ENCODE data around the gene FAM221B. TPM values are rescaled to one million over a fixed set of nuclear protein-coding genes. Genes with fewer than 3 reads are reported as not detected.

The FAM221B gene
- total and polyA plus RNA-seq, 9 of the 15 experiments (the other 6 are each of a cell fraction or from before 2014, with no cell fraction given): 0.01 TPM; not detected in 8

DNA sequence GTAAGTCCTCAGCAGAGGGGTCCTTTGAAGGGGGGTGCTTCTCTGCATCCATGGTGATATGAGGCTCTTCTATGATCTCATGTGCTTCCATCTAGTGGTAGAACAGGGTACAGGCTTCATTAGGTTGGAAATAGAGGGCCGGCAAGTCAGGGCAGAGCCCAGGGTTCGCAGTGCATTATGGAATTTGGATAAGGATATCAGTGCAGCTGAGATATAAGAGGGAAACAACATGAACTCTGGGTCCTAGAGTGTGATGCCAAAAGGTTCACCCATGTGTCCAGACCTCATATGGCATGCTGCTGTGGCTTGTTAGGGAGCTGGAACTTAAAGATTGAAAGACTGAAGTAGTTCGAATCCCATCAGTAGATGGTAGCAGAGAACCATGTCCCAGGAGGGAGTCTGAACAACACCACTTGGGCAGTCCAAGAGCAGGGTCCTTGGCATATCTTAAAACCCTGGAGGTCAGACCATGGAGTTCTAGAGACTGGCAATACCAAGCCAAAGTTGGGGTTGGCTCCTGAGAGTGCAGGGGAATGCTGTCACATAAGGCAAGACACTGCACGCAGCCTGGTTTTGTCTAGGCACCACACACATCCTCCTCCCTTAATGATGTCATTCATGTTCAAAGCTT lies 2.3 kb downstream of the FAM221B start:
- intact Hi-C loops (cut with micrococcal nuclease) (loop anchor here (1.0 to 2.0 kb wide), 2 partner anchors 36 to 57 kb away; no protein-coding TSS in a partner anchor), in situ Hi-C loops (cut with MboI) (no loop called here)
- Histone ChIP-seq H3K27me3 (ENCODE audit: control insufficient read depth in 2 of 2, insufficient read depth in 2 of 2, low read length in 2 of 2) (no peaks in the 10 kb centered on the region), H3K79me2 (ENCODE audit: control insufficient read depth, insufficient read depth, low read length) (no peaks in the 10 kb centered on the region), H3K4me2 (ENCODE audit: insufficient read depth, low read length) (no peak overlapping the region), H3K36me3 (ENCODE audit: control insufficient read depth, insufficient read depth, low read length) (no peaks in the 10 kb centered on the region), H3K27ac (ENCODE audit: extremely low read depth, low read depth, low read length) (no peak overlapping the region), H2AFZ (ENCODE audit: low read depth, low read length) (peak overlapping the region; percentile 62), H3K4me3 (no peak overlapping the region), H3K9me3 (replicated peaks; ENCODE audit: control insufficient read depth, insufficient read depth, low read depth, low read length) (no peaks in the 10 kb centered on the region), H4K20me1 (replicated peaks; ENCODE audit: control insufficient read depth, insufficient read depth, low read length) (no peaks in the 10 kb centered on the region), H3K9me1 (ENCODE audit: control insufficient read depth, insufficient read depth, low read length) (no peaks in the 10 kb centered on the region), H3K9ac (ENCODE audit: insufficient read depth in 1 of 2, low read depth in 2 of 2, low read length in 2 of 2) (no peak overlapping the region), H3K4me1 (replicated peaks in 1 of 2; ENCODE audit: control insufficient read depth in 2 of 2, insufficient read depth in 2 of 2, low read length in 2 of 2) (peaks cover 0 to 12% of the 10 kb centered on the region in 2 experiments; a peak in 3 of 5 replicates)
- FAIRE-seq: peak; percentile 84
- peak; percentile 45 to 62 (median 46) for DNase-seq (ENCODE audit: extremely low read depth in 1 of 4, low spot score in 3 of 4)
- ChIA-PET CTCF (ENCODE audit: low intra/inter-chr PET ratio) (interaction anchor here (0.6 to 2.4 kb wide), 5 partner anchors 36 to 502 kb away, joined by 3 to 19 read pairs (median 5); no protein-coding TSS in a partner anchor), POLR2A (interaction anchor here (0.9 kb wide), 1 partner anchor 168 kb away, joined by 3 read pairs; the partner anchor contains the start of genes CCDC107 and RMRP)
- WGBS (ENCODE audit: insufficient coverage, low coverage, missing lambda C conversion rate): 18% methylated on average over 4 of the region's 4 CpGs
- ATAC-seq: peak; percentile 73
- no TSS peak for BruUV-seq (replicated peaks)
- TF ChIP-seq, protein P1, sequence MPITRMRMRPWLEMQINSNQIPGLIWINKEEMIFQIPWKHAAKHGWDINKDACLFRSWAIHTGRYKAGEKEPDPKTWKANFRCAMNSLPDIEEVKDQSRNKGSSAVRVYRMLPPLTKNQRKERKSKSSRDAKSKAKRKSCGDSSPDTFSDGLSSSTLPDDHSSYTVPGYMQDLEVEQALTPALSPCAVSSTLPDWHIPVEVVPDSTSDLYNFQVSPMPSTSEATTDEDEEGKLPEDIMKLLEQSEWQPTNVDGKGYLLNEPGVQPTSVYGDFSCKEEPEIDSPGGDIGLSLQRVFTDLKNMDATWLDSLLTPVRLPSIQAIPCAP (CRISPR knock-in tag; IDR thresholded peaks at IDR 0.05; ENCODE audit: borderline replicate concordance): no peak
- peak; percentile 47 to 54 for TF ChIP-seq RAD21 (CRISPR knock-in tag; conservative IDR thresholded peaks at IDR 0.05 in 1 of 2, IDR thresholded peaks at IDR 0.05 in 1 of 2)
- TF ChIP-seq SAFB (IDR thresholded peaks at IDR 0.05; ENCODE audit: borderline replicate concordance, low read depth, low read length): no peak
- no peak for TF ChIP-seq ZNF217 (CRISPR knock-in tag; IDR thresholded peaks at IDR 0.05)
- TF ChIP-seq, protein P2, sequence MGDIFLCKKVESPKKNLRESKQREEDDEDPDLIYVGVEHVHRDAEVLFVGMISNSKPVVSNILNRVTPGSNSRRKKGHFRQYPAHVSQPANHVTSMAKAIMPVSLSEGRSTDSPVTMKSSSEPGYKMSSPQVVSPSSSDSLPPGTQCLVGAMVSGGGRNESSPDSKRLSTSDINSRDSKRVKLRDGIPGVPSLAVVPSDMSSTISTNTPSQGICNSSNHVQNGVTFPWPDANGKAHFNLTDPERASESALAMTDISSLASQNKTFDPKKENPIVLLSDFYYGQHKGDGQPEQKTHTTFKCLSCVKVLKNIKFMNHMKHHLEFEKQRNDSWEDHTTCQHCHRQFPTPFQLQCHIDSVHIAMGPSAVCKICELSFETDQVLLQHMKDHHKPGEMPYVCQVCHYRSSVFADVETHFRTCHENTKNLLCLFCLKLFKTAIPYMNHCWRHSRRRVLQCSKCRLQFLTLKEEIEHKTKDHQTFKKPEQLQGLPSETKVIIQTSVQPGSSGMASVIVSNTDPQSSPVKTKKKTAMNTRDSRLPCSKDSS (IDR thresholded peaks at IDR 0.05; ENCODE audit: low read depth, partially characterized antibody): no peak
- TF ChIP-seq RB1 (IDR thresholded peaks at IDR 0.05; ENCODE audit: low read depth): 0 out of 2 replicates have a peak, but pooled peaks have one; percentile 5
- TF ChIP-seq, protein P3, sequence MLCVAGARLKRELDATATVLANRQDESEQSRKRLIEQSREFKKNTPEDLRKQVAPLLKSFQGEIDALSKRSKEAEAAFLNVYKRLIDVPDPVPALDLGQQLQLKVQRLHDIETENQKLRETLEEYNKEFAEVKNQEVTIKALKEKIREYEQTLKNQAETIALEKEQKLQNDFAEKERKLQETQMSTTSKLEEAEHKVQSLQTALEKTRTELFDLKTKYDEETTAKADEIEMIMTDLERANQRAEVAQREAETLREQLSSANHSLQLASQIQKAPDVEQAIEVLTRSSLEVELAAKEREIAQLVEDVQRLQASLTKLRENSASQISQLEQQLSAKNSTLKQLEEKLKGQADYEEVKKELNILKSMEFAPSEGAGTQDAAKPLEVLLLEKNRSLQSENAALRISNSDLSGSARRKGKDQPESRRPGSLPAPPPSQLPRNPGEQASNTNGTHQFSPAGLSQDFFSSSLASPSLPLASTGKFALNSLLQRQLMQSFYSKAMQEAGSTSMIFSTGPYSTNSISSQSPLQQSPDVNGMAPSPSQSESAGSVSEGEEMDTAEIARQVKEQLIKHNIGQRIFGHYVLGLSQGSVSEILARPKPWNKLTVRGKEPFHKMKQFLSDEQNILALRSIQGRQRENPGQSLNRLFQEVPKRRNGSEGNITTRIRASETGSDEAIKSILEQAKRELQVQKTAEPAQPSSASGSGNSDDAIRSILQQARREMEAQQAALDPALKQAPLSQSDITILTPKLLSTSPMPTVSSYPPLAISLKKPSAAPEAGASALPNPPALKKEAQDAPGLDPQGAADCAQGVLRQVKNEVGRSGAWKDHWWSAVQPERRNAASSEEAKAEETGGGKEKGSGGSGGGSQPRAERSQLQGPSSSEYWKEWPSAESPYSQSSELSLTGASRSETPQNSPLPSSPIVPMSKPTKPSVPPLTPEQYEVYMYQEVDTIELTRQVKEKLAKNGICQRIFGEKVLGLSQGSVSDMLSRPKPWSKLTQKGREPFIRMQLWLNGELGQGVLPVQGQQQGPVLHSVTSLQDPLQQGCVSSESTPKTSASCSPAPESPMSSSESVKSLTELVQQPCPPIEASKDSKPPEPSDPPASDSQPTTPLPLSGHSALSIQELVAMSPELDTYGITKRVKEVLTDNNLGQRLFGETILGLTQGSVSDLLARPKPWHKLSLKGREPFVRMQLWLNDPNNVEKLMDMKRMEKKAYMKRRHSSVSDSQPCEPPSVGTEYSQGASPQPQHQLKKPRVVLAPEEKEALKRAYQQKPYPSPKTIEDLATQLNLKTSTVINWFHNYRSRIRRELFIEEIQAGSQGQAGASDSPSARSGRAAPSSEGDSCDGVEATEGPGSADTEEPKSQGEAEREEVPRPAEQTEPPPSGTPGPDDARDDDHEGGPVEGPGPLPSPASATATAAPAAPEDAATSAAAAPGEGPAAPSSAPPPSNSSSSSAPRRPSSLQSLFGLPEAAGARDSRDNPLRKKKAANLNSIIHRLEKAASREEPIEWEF (CRISPR knock-in tag; IDR thresholded peaks at IDR 0.05): no peak
- no peak for TF ChIP-seq EGR1 (conservative IDR thresholded peaks at IDR 0.05)
- TF ChIP-seq, protein P4, sequence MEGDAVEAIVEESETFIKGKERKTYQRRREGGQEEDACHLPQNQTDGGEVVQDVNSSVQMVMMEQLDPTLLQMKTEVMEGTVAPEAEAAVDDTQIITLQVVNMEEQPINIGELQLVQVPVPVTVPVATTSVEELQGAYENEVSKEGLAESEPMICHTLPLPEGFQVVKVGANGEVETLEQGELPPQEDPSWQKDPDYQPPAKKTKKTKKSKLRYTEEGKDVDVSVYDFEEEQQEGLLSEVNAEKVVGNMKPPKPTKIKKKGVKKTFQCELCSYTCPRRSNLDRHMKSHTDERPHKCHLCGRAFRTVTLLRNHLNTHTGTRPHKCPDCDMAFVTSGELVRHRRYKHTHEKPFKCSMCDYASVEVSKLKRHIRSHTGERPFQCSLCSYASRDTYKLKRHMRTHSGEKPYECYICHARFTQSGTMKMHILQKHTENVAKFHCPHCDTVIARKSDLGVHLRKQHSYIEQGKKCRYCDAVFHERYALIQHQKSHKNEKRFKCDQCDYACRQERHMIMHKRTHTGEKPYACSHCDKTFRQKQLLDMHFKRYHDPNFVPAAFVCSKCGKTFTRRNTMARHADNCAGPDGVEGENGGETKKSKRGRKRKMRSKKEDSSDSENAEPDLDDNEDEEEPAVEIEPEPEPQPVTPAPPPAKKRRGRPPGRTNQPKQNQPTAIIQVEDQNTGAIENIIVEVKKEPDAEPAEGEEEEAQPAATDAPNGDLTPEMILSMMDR (IDR thresholded peaks at IDR 0.05 in 2 of 3, conservative IDR thresholded peaks at IDR 0.05 in 1 of 3; ENCODE audit: insufficient read depth in 2 of 3, low read depth in 1 of 3, low read length in 3 of 3): peak; percentile 60 to 73 (median 63)
- TF ChIP-seq FOXP1 (CRISPR knock-in tag; IDR thresholded peaks at IDR 0.05): no peak
- 0 out of 2 replicates have a peak, but pooled peaks have one; percentile 23 for TF ChIP-seq CTBP1 (IDR thresholded peaks at IDR 0.05; ENCODE audit: borderline replicate concordance)

All from K562 (cell line).